Stromal cell of bone marrow (primary cell): ENCODE measurements around the gene SCG3.

Experiments
- DNase-seq: peaks from one replicate; pipeline ENCODE4 v3.0.0-alpha.2; 2012; ENCODE audit warnings: low read depth

SCG3 gene

DNA sequence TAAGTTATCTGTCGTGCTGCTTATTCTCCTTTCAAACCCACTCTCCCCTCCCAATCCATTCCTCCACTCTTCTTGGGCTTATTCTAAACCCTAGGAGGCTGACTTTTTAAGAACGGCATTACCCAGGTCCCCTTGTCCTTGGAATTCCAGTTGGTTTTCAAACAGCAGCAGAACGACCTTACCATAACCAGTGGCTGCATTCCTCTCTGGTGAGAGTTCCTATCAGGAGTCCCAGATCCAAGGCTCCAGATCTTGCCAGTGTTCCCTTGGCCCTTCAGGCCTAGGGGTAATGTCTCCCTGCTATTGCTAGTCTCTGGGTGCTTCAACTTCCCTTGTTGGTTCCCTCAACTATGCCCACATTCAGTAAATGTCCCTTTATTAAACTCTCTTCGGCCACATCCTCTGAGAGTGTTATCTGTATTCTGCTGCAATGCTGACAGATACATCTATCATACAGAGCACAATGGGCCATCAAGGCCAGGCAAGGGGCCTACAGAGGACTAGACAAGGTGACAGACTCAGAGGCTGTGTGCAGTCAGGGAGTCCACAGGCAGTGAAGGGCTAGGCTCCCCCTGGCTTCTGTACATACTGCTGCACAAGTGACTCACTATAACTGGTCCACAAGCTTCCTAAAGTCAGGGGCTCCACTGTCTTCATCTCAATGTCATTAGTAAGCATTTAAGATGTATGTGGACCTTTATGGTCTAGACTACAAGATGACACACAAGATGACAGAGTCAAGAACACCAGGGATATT lies 46.0 kb downstream of the SCG3 start:
- no peak for DNase-seq

GRCh38 chr15:51731549-51732267 lies 50.4 kb downstream of the SCG3 start:
- DNase-seq, result no peak

DNA sequence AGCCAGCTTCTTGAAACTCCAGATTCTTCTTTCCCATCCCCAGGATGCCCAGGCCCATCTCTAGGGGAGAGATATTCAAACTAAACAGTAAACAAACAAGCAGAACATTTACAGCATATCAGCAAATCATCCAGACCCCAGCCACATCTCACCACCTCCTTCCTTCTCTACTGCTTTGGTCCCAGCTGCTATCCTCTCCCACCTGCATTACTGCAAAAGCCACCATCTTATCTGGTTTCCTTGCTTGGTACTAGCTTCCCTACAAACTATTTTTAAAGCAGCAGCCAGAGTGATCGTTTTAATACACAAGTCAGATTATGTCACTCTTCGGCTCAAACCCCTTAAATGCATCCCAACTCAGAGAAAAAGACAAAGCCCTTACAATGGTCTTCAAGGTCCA lies 51.3 kb downstream of the SCG3 start:
- no peak for DNase-seq

GRCh38 chr15:51735228-51736010 lies 54.1 kb downstream of the SCG3 start:
- no peak for DNase-seq

GRCh38 chr15:51736069-51736468 lies 54.8 kb downstream of the SCG3 start:
- DNase-seq, result no peak

GRCh38 chr15:51736751-51737521 lies 55.6 kb downstream of the SCG3 start:
- DNase-seq, result no peak

GRCh38 chr15:51737522-51738305 lies 56.4 kb downstream of the SCG3 start, which contains the start of gene LYSMD2:
LYSMD2 (minus strand) TSS chr15:51737655; CDS start chr15:51737622, 33 bp downstream.
- DNase-seq, result no peak

DNA sequence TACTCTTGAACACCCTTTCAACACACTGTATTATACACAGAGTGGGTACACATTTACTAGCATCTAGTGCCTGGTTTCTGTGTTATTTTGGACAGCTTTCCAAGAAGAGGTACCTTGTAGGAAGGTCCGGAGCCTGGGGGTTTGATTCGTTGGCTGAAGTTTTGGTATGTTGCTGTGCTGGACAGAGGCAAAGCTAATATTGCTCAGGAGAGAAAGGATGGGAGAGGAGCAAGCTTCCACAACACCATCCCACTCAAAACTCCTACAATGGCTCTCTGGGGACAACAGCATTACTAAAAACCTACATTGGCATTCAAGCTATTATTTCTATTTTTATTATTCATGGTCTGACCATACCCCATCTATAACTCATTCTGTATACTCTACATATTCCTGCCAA lies 57.2 kb downstream of the SCG3 start:
- DNase-seq, result no peak

DNA sequence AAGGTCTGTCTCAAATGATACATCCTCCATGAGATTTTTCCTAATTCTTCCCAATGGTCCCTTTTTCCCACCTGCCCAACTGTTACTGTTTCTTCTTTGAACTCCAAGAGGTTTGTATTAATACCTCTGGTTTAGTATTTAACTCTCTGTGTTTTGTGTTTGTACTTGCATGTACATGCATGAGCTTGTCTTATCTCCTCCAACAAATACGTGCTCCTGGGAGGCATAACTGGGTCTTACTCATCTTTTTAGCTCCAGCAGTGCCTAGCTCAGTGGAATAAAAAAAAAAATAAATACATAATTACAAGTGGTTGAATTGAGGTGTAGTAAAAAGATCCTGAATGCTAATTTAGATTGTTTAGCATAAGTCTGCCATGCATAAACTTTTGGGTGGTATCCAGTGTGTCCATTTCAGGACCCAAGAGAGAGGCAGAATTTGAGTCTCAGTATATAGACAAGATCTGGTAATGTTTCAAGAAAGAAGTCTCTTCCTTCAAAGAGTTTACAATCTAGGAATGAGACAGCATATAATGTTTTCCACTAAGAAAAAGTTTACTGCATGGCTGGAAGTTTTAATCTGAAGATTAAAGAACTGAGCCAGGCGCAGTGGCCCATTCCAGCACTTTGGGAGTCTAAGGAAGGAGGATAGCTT lies 57.9 kb downstream of the SCG3 start:
- no peak for DNase-seq

DNA sequence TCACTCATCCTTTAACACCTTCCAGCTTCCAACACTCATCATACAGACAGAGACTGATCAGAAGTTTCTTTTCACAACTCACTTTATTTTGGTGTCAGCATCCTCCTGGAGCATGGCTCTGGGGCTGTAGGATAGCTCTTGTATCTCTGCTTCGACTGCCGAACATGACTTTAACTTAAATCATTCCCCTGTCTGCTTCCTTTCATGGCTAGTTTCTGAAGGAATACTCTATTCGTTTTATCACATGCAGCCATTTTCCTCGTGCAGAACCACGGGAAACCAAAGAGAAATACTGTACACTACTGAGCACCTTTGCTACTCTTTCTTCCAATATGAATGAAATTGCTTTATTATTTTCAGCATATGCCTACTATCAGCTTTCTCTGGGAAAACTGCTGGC lies 68.0 kb downstream of the SCG3 start:
- DNase-seq, result no peak

DNA sequence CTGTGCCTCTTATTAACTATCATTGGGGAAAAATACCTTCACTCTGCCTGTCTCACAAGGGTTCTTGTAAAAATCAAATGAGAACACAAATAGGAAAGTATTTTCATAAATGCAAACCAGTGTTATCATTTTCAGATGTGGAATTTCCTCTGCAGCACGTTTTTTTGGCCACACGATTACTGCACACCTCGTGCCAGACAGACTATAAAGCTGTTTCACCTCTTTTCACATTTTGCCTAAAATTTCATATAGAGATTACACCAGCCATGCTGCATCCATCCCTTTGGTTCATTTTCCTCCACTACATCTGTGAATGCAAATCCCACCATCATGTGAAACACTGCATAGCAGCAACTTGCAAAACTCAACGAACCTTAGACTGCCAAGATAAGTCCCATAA lies 68.9 kb downstream of the SCG3 start:
- DNase-seq, result no peak

- no peak for DNase-seq
Measured at GRCh38 chr15:51750792-51751696, 69.7 kb downstream of the SCG3 start, which contains the start of gene TMOD2. TMOD2 (plus strand) TSS chr15:51751597; CDS start chr15:51766442, 14,845 bp downstream.

DNA sequence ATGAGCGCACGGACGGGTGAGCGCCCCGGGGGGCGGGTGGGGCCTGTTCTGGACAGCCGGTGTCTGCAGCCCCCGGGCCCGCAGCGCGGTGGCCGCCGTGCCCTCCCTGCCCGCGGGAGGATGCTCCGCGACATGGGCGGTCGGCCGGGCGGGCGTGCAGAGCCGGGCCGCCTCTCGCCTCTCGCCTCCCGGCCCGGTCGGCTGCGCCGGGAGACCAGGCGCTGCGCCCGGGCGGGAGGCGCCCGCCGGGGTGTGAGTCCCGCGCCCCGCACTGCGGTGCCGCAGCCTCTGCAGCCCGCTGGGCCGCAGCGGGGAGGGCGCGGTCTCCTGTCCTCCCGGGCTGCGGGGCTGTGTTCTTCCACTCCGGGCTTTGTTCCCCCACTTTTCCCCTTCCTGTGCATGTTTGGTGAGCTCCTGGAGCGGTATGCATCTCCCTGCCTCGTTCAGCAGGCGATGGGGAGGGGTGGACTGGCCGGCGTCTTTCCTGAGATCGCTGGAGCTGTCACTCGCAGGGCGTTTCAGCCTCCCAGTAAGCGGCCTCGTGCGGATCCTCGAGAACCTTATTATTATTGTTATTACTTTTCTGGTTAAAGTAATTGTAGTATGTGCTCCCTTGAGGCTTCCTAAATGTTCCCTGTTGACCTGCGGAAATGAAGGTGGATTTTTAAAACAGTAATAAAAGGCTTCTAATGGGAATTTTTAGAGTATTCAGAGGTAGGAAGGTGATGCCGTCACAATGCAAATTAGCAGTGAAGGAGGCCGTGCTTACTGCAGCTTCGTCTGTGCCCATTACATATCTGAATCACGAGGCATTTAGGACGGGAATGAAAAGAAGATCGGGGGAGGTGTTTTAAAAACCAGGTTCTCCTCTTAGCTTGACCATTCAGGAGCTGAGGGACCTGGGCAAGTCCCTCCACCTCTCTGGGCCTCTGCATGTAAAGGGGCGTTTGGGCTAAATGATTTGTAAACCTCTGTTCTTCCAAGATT lies 70.7 kb downstream of the SCG3 start:
- no peak for DNase-seq

DNA sequence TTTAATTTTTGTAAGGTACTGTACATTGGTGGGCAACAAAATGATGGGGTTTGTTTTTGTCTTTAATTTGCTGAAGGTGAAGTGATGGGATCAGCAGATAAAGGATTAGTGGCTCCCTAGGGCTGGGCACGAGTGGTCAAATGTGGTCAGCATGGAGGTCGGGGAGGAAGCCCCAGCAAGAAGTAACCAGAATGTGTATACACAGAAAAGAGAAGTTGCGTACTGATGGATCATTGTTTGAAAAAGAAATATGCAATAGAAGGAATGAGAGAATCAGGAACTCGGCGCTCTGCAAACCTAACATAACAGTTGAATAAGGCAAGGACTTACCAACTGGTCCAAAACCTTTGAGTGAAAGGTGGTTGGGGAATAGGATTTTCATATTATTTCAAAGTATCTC lies 71.6 kb downstream of the SCG3 start:
- no peak for DNase-seq

DNA sequence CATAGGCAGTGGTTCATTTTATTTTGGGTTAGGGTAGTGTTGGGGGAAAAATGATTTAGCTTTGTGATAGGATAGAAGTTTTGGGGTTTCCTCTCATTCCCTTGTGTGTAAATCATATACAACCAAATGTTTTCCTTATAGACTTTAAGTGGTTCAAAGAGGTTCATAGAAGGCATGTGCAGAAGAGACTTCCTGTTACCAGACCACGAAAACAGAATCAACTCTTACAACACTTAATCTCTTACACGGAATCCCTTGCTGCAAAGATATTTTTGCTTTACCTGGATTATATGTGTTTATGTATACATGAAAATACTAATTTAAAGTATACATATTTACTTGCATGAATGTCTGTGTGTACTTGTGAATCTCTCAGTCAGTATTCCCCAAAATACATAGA lies 73.0 kb downstream of the SCG3 start:
- no peak for DNase-seq

DNA sequence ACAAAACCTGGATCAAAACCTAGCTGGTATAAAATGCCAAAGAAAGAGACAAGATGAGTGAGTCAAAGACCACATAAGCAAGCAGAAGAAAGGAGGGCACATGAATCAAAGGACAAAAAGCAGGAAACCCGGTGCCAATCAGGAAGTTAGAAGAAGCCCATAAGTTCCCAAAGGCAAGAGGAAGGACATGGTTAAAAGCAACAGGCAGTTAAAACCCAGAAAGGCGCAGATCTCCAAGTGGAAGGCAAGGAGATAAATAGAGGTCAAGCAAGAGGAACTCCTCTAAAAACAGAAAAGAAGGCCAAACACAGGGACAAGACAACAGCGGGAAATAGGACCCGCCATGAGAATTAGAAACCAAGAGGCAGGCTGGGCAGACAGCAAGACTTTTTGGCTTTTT lies 74.5 kb downstream of the SCG3 start:
- DNase-seq, result no peak

DNA sequence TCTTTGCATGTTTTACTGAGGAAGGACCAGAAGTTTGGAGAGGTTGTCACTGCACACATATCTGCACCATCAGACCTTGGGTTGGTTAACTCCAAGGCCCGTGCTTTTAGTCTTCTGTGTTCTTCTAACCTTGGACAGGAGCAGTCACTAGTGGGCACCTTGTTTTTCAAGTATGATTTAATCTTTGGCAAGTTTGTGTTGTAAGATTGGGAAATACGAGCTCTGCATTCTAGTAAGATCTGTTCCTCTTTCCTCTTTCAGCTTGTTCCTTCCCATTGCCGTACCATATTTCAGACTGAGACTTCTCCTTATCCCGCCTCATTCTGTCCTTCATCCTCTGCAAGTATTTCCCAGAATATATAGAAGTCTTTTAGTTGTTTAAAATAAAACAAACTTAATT lies 75.2 kb downstream of the SCG3 start:
- no peak for DNase-seq

GRCh38 chr15:51757450-51757849 lies 76.1 kb downstream of the SCG3 start:
- no peak for DNase-seq
